ENCODE data around the gene KCNQ5.

Gene KCNQ5

DNA sequence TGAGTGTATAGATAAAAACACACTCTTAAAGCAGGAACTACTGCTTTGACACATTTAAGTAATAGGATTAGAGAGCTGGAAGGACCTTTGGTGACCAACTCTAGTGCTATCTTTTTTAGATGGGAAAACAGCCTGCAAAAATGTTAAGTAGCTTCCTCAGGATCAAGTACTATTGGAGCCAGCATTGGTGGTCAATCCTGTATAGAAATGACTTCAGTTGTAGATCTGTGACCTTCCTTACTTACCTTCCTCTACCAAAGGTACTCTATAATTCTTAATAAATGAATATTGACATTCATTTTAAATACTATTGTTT is 18.7 kb downstream of the KCNQ5 start:
- no peak for DNase-seq

GRCh38 chr6:72642435-72642834 is 20.6 kb downstream of the KCNQ5 start:
- no peak for DNase-seq

DNA sequence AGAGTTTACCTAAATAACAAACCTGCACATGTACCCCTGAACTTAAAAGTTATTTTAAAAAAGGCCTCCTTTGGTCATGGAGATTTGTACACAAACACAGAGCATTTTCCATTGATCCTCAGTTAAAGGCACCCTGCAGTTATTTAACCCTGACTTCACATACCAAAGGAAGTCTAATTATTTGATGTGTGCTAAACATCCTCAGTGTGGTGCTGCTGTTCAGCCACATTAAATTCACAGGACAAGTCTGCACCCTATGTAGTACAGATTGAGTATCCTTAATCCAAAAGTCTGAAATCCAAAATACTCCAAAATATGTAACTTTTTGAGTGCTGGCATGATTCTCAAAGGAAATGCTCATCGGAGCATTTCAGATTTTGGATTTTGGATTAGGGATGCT is 21.4 kb downstream of the KCNQ5 start:
- peak; percentile 36 for DNase-seq

- no peak for DNase-seq
These were observed 25.0 kb downstream of the KCNQ5 start for GRCh38 chr6:72646604-72647485.

GRCh38 chr6:72647489-72647888 is 25.6 kb downstream of the KCNQ5 start:
- no peak for DNase-seq

- peak; percentile 89 for DNase-seq
These were observed 27.4 kb downstream of the KCNQ5 start for GRCh38 chr6:72649032-72649984.

- no peak for DNase-seq
These were observed 28.3 kb downstream of the KCNQ5 start for GRCh38 chr6:72650081-72650745.

DNA sequence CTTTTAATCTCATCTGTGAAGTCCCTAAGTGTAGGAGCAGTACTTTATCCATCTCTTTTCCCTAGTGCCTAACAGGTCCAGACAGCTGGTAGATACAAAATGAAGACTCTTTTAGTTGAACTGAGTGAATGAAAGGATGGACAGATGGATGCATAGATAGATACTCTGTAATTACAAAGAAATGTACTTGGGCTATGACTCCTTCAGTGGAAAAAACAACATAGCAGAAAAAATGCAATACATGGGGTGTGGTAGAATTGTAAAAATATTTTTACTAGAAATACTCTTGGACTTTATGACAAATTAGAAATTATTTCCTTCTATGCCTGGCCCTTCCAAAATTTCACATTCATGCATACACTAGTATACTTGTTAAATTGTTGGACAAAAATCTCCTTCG is 29.3 kb downstream of the KCNQ5 start:
- DNase-seq = peak; percentile 22

- DNase-seq = no peak
These were observed 30.4 kb downstream of the KCNQ5 start for GRCh38 chr6:72651967-72652956.

DNA sequence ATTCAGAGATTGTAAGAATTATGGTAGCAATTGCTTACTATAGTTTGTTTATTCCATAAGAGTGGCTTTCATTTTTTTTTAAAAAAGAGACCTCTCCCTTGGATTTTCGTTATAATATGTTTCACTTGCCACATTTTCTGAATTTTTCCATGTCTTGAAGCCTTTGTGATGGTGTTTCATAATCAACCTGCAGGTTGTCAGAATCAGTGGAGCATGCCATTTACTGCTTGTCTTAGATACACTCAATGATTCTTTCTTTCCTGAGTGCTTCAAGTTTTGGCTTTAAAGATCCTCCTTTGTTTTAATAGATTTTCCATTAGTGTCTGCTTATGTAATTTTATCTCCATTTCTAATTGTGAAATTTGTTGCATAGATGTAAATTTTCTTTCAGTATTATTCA is 31.2 kb downstream of the KCNQ5 start:
- no peak for DNase-seq

- no peak for DNase-seq
These were observed 32.3 kb downstream of the KCNQ5 start for GRCh38 chr6:72654071-72654621.

DNA sequence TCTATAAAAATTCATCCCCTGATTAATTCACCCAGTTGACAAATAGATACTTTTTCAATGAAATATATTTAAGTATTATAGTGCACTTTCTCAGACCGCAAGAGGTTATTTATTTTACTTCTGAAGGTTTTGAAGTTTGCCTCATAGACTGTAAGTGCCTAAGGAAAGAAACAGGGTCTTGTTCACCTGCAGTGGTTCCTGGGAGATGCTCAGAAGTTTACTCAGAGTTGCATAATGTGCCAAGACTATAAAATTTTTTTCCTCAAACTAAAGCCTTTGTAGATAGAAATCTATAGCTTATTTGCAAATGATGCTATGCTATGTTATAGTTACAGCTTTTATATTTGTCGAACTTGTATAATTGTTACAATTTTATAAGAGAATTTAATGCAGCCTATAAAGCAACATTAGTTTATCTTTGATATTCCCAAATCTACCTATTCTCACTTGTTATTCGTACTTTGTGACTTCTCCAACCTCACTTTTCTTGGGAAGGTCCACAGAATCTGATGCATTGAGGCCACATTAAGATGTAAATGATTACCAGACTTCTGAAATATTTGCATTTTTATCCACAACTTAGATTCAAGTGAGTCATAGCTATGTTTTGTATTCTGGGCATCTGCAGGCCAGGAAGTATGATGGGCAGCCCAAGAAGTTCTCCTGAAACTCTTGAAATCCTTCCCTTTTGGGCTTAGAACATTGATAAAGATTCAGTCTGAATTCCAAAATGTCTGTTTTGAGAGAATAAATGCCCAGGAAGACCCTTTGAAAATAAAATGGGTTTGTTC is 35.7 kb downstream of the KCNQ5 start:
- DNase-seq = peak; percentile 55

DNA sequence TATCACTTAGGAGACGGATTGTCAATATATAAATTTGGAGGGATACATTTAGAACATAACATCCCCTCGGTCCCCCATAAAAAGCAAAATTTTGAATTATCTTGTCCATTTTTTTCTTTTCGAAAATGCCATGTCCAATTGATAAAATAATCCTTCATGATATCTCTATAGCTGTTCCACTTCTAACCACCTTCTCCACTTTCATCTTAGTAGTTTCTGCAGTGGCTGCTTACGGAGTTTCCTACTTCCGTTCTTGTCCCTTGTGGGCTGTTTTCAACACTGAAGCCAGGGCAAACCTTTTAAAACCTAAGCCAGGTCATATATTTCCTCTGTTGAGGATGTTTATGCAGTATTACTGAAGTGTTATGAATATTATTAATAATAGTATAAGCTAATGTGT is 37.9 kb downstream of the KCNQ5 start:
- DNase-seq = no peak

DNA sequence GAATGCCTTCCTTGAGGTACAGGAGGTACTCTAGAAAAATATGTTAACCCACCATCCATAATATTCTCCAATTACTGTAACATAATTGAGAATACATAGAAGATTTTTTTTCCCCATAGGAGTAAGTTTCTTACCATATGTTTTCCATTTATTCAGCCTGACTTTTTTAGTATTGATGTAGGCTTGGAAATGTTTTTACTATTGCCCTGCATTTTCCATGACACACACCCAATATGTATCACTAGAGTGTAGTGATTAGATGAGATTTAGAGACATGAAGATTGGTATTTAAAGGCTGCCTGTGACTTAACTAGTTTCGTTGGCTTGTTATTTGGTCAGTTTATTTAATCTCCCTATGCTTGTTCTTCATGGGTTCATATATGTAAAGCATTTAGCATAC is 39.5 kb downstream of the KCNQ5 start:
- DNase-seq = peak; percentile 31

- no peak for DNase-seq
These were observed 43.7 kb downstream of the KCNQ5 start for GRCh38 chr6:72665599-72665998.

GRCh38 chr6:72669324-72669723 is 47.5 kb downstream of the KCNQ5 start:
- no peak for DNase-seq

DNA sequence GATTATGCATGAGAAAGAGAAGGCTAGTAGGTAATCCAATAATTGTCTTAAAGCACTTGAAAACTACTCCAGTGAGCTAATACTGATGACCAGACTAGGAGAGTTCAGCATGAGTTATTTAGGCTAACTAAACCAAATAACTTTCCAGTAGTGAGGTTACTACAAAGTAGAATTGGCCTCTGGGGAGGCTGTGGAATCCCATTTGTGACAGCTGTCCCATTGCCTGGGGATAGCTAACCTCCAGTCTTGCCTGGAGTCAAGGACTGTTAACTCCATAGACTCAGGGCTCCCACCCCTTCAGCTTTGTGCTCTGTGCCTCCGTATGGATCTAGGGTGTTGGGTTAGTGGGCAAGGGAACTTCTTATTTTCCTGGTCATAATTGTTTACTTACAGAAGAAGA is 51.0 kb downstream of the KCNQ5 start:
- DNase-seq = no peak

GRCh38 chr6:72674842-72675241 is 53.0 kb downstream of the KCNQ5 start:
- no peak for DNase-seq

GRCh38 chr6:72675396-72675795 is 53.5 kb downstream of the KCNQ5 start:
- peak; percentile 11 for DNase-seq

DNA sequence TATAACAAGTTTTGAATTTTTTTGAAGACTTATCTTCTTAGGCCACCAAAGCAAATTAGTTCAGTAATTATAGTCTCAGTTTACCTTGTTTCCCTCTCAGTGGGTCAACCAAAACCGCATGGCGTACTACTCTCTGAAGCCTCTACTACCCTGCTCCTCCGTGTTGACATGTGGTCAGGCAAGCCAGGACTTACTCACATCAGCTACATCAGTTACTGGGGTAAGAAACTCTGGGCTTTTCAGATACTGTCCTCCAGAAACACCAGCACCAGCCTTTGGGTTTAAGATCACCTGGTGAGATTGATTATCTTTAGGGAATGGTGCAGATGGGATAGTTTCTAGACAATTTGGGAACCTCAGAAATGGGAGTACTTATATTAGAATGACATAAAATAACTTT is 55.1 kb downstream of the KCNQ5 start:
- DNase-seq = no peak

GRCh38 chr6:72677740-72678139 is 55.9 kb downstream of the KCNQ5 start:
- DNase-seq = peak; percentile 11

Measured in fibroblast of skin of right quadriceps (primary cell).